SU-DHL-6 (cell line): Measurements from ENCODE around the gene PXT1.

Experiments
- EZH2phosphoT487 ChIP-seq: fragments of 200-600 bp; sonication (generic), shearing (Covaris generic); conservative IDR thresholded peaks from 2 replicates; pipeline ENCODE4 v1.6.1; 2018; ENCODE audit warnings: mild to moderate bottlenecking, antibody characterized with exemption, low read length, moderate library complexity, mixed read lengths
- TF ChIP-seq, protein P1 (sequence below): fragments of 200-600 bp; sonication (generic); IDR thresholded peaks from one replicate; pipeline ENCODE4 v1.5.1; 2017; ENCODE audit warnings: antibody characterized with exemption, mild to moderate bottlenecking, low read length, moderate library complexity; ENCODE audit not compliant: insufficient read depth, poor library complexity, severe bottlenecking

DNA sequence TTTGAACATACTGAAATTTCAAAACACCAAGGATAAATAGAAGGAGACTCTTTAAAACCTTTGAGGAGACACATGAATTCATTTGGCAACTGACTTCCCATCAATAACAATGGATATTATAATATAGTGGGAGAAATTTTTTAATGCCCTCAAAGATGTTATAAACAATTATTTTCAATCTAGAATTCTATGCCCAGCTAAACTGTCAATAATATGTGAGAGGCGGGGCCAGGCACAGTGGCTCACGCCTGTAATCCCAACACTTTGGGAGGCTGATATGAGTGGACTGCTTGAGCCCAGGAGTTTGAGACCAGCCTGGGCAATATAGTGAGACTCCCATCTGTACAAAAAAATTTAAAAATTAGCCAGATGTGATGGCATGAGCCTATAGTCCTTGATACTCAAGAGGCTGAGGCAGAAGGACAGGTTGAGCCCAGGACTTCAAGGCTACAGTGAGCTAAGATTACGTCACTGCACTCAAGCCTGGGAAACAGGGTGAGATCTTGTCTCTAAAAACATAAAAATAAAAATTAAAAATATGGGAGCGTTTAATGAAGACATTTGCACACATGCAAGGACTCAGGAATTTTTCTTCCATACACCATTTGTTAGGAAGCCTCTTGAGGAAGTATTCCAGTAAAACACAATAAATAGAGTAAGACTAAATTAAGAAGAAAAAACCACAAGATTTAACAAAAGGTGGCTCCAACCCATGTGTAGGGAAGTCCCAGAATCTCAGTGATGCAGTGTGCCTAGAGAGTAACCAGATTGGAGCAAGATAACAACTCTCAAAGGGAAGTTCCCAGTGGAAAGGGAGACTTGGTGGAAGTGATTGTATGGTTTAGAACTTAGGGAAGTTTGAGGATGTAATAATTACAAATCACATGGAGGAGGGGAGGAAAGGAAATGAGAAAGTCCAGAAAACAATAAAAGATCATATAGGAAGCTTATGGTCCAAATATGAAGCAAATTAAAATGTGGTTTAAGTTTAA lies 28.9 kb downstream of the PXT1 start:
- TF ChIP-seq, protein P1, sequence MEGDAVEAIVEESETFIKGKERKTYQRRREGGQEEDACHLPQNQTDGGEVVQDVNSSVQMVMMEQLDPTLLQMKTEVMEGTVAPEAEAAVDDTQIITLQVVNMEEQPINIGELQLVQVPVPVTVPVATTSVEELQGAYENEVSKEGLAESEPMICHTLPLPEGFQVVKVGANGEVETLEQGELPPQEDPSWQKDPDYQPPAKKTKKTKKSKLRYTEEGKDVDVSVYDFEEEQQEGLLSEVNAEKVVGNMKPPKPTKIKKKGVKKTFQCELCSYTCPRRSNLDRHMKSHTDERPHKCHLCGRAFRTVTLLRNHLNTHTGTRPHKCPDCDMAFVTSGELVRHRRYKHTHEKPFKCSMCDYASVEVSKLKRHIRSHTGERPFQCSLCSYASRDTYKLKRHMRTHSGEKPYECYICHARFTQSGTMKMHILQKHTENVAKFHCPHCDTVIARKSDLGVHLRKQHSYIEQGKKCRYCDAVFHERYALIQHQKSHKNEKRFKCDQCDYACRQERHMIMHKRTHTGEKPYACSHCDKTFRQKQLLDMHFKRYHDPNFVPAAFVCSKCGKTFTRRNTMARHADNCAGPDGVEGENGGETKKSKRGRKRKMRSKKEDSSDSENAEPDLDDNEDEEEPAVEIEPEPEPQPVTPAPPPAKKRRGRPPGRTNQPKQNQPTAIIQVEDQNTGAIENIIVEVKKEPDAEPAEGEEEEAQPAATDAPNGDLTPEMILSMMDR, result no peak
- no peak for TF ChIP-seq EZH2phosphoT487
